Caco-2 (cell line): ENCODE results near the gene RNF121. TPM values are rescaled to one million over a fixed set of nuclear protein-coding genes. Genes with fewer than 3 reads are reported as not detected.

Experiments
- BruUV-seq: library from RNA; stranded (reverse); fragments of 400-500 nt; replicated peaks from 2 replicates; lab custom pipeline; 2021; lab: Mats Ljungman, UMichigan
- CTCF ChIA-PET: fragments of 300-600 bp; sonication (Branson Sonifier 250); formaldehyde crosslinking; loops from one replicate; lab custom pipeline; 2022; ENCODE audit warnings: antibody characterized with exemption; lab: Charles Lee
- POLR2A ChIA-PET: fragments of 300-600 bp; sonication (Branson Sonifier 250); formaldehyde crosslinking; loops from one replicate; lab custom pipeline; 2022; ENCODE audit warnings: antibody characterized with exemption; lab: Charles Lee
- DNase-seq, 2 experiments: peaks; one replicate each; pipeline versions ENCODE4 v3.0.0 to v3.0.0-alpha.2; 2020 to 2022
- H3K27me3 ChIP-seq: replicated peaks from 2 replicates; pipeline ENCODE4 v1.6.0; 2011; ENCODE audit warnings: low read length; ENCODE audit not compliant: control insufficient read depth, insufficient read depth
- H3K36me3 ChIP-seq: 2 replicates; pipeline ENCODE4 v1.5.1; 2011; ENCODE audit warnings: low read length; ENCODE audit not compliant: control insufficient read depth, insufficient read depth
- H3K4me1 ChIP-seq: fragments of 250-450 bp; sonication (Bioruptor Pico); 2 replicates; pipeline ENCODE4 v1.5.1; 2020; ENCODE audit warnings: mild to moderate bottlenecking
- H3K4me3 ChIP-seq: 2 replicates; pipeline ENCODE4 v1.5.1; 2011; ENCODE audit warnings: low read depth, mild to moderate bottlenecking, control low read depth, low read length
- H3K9me3 ChIP-seq: fragments of 250-450 bp; sonication (Bioruptor Pico); 2 replicates; pipeline ENCODE4 v1.5.1; 2020; ENCODE audit warnings: mild to moderate bottlenecking, moderate library complexity
- H3K27ac Mint-ChIP-seq: one replicate; pipeline ENCODE4 v1.8.0; 2022; ENCODE audit warnings: mixed read lengths; ENCODE audit not compliant: unreplicated experiment
- H3K27me3 Mint-ChIP-seq: one replicate; pipeline ENCODE4 v1.8.0; 2022; ENCODE audit warnings: mixed read lengths; ENCODE audit not compliant: insufficient read depth, unreplicated experiment
- H3K36me3 Mint-ChIP-seq: one replicate; pipeline ENCODE4 v1.8.0; 2022; ENCODE audit warnings: mild to moderate bottlenecking, mixed read lengths; ENCODE audit not compliant: insufficient read depth, unreplicated experiment
- H3K4me1 Mint-ChIP-seq: one replicate; pipeline ENCODE4 v1.8.0; 2022; ENCODE audit warnings: low read depth, mixed read lengths; ENCODE audit not compliant: unreplicated experiment
- H3K4me3 Mint-ChIP-seq: one replicate; pipeline ENCODE4 v1.8.0; 2022; ENCODE audit warnings: mild to moderate bottlenecking, moderate library complexity, mixed read lengths; ENCODE audit not compliant: unreplicated experiment
- H3K9me3 Mint-ChIP-seq: one replicate; pipeline ENCODE4 v1.8.0; 2022; ENCODE audit warnings: mixed read lengths; ENCODE audit not compliant: unreplicated experiment
- intact Hi-C: fragments of 100-400 bp; cut with micrococcal nuclease; formaldehyde crosslinking; loops from one replicate; pipeline ENCODE4 v1.10.0; 2022; ENCODE audit not compliant: unreplicated experiment
- total RNA-seq: library from RNA; stranded (reverse); gene quantifications from 2 replicates; pipeline ENCODE4 v1.2.3, GENCODE V29; 2022
- TF ChIP-seq, protein P1 (sequence below), 2 experiments: fragments of 200-600 bp in 1 of 2; IDR thresholded peaks; 1 replicate in 1 of 2; 2 replicates in 1 of 2; pipeline versions ENCODE4 v1.5.1 to v1.8.0; 2011 to 2022; ENCODE audit warnings: antibody characterized with exemption in 1 of 2, control low read depth in 1 of 2, inconsistent platforms in 1 of 2, low read depth in 1 of 2, low read length in 1 of 2, mild to moderate bottlenecking in 1 of 2, moderate library complexity in 1 of 2; ENCODE audit not compliant: insufficient read depth in 1 of 2, severe bottlenecking in 1 of 2, unreplicated experiment in 1 of 2

Gene RNF121
- total RNA-seq, 1 experiment from 2014 or later = 146 TPM

DNA sequence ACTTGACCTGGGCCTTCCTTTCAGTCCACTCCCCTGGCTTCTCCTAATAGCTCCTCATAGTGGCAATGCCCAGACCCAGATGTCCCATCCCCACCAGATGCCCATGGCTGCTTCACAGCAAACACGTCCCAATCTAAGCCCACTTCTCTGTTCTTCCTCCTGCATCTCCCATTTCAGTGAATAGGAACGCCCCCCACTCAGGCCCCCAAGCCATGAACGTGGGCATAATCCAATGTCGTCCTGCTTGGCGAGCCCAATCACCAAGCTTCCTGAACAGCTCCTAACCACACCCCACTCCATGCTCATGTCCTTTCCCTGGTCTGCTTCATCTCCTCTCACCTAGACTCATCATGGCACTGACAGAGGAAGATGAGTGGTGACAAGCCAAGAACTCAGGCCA lies 78.7 kb downstream of the RNF121 start:
- Mint-ChIP-seq H3K27ac (peak overlapping the region; percentile 78), H3K4me3 (peak overlapping the region; percentile 15), H3K9me3 (no peaks in the 10 kb centered on the region), H3K36me3 (peaks cover 98% of the 10 kb centered on the region), H3K27me3 (no peaks in the 10 kb centered on the region), H3K4me1 (no peaks in the 10 kb centered on the region)
- TF ChIP-seq, protein P1, sequence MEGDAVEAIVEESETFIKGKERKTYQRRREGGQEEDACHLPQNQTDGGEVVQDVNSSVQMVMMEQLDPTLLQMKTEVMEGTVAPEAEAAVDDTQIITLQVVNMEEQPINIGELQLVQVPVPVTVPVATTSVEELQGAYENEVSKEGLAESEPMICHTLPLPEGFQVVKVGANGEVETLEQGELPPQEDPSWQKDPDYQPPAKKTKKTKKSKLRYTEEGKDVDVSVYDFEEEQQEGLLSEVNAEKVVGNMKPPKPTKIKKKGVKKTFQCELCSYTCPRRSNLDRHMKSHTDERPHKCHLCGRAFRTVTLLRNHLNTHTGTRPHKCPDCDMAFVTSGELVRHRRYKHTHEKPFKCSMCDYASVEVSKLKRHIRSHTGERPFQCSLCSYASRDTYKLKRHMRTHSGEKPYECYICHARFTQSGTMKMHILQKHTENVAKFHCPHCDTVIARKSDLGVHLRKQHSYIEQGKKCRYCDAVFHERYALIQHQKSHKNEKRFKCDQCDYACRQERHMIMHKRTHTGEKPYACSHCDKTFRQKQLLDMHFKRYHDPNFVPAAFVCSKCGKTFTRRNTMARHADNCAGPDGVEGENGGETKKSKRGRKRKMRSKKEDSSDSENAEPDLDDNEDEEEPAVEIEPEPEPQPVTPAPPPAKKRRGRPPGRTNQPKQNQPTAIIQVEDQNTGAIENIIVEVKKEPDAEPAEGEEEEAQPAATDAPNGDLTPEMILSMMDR (IDR thresholded peaks at IDR 0.05; ENCODE audit: insufficient read depth in 1 of 2, low read depth in 1 of 2, low read length in 1 of 2, severe bottlenecking in 1 of 2, unreplicated experiment in 1 of 2) = no peak
- no peaks in the 10 kb centered on the region for H3K9me3 ChIP-seq
- no peak overlapping the region for H3K4me3 ChIP-seq
- ChIA-PET CTCF (no interaction called here), POLR2A (no interaction called here)
- no peak for DNase-seq
- peaks cover 43% of the 10 kb centered on the region for H3K36me3 ChIP-seq
- intact Hi-C loops = no loop called here
- TSS peak; percentile 9 for BruUV-seq
- no peaks in the 10 kb centered on the region for H3K4me1 ChIP-seq
- no peaks in the 10 kb centered on the region for H3K27me3 ChIP-seq

DNA sequence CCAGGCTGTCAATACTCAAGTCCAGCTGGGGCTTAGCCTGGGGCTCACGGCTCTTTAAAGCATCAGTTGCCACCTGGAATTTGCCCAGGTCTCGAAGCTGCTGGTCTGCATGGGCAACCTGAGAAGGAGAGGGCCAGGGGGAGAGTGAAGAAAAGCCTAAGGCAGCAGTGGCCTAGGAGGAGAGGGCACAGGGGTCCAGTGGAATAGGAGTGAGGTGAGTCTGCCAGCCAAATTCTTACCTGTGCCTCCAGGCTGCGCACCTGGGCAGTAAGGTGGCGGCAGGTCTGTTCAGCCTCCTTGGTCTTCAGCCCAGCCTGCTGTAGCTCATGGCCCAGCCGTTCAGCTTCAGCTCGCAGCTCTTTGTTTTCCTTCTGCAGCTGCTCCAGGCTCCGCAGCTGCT lies 79.9 kb downstream of the RNF121 start:
- Histone ChIP-seq H3K4me1 (no peaks in the 10 kb centered on the region), H3K27me3 (no peaks in the 10 kb centered on the region), H3K36me3 (peaks cover 39% of the 10 kb centered on the region), H3K9me3 (no peaks in the 10 kb centered on the region), H3K4me3 (no peak overlapping the region)
- TF ChIP-seq, protein P1 (IDR thresholded peaks at IDR 0.05; ENCODE audit: insufficient read depth in 1 of 2, low read depth in 1 of 2, low read length in 1 of 2, severe bottlenecking in 1 of 2, unreplicated experiment in 1 of 2) = no peak
- CTCF ChIA-PET = interaction anchor here (0.8 to 0.9 kb wide), 2 partner anchors 12 to 422 kb away, joined by 3 read pairs; no protein-coding TSS in a partner anchor
- peak overlapping the region; percentile 50 for H3K27ac Mint-ChIP-seq
- peaks cover 98% of the 10 kb centered on the region for H3K36me3 Mint-ChIP-seq
- DNase-seq = no peak
- intact Hi-C loops = no loop called here
- no peaks in the 10 kb centered on the region for H3K4me1 Mint-ChIP-seq
- H3K27me3 Mint-ChIP-seq = no peaks in the 10 kb centered on the region
- POLR2A ChIA-PET = interaction anchor here (1.3 kb wide), 1 partner anchor 80 kb away, joined by 3 read pairs; the partner anchor contains the start of genes RNF121 and XNDC1N
- no TSS peak for BruUV-seq
- no peaks in the 10 kb centered on the region for H3K9me3 Mint-ChIP-seq
- H3K4me3 Mint-ChIP-seq = no peak overlapping the region

DNA sequence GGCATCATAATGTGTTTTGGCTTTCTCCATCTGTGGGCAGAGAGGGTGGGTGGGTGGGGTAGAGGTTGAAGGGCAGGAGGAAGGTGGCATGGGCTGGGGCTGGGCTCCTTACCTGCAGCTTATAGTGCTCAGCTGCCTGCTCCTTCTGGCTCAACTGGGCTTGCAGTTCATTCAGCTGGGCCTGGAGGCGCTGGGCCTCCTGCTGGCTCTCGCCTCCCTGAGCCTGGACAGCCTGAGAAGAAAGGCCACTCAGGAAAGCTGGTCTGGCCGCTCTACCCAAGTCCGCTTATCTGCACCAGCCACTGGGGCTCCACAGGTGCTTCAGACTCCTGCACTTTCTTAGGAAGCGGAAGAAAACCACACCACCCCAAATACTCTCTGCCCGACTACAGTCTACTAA lies 80.3 kb downstream of the RNF121 start:
- CTCF ChIA-PET = interaction anchor here (0.8 to 1.0 kb wide), 3 partner anchors 12 to 422 kb away, joined by 3 read pairs; no protein-coding TSS in a partner anchor
- Mint-ChIP-seq H3K36me3 (peaks cover 98% of the 10 kb centered on the region), H3K27ac (peak overlapping the region; percentile 16)

More for the DNA sequence above, 80.3 kb downstream of the RNF121 start:
- Mint-ChIP-seq H3K4me1 (no peaks in the 10 kb centered on the region), H3K4me3 (no peak overlapping the region), H3K9me3 (no peaks in the 10 kb centered on the region), H3K27me3 (no peaks in the 10 kb centered on the region)
- no peak for DNase-seq
- Histone ChIP-seq H3K4me3 (no peak overlapping the region), H3K36me3 (peaks cover 40% of the 10 kb centered on the region), H3K9me3 (no peaks in the 10 kb centered on the region), H3K4me1 (no peaks in the 10 kb centered on the region), H3K27me3 (no peaks in the 10 kb centered on the region)
- TF ChIP-seq, protein P1 (IDR thresholded peaks at IDR 0.05; ENCODE audit: insufficient read depth in 1 of 2, low read depth in 1 of 2, low read length in 1 of 2, severe bottlenecking in 1 of 2, unreplicated experiment in 1 of 2) = no peak
- no TSS peak for BruUV-seq
- POLR2A ChIA-PET = interaction anchor here (1.3 kb wide), 1 partner anchor 80 kb away, joined by 3 read pairs; the partner anchor contains the start of genes RNF121 and XNDC1N
- intact Hi-C loops = no loop called here
